Psoas muscle (tissue), 8 donors: ENCODE data around the gene ERP27. TPM values are rescaled to one million over a fixed set of nuclear protein-coding genes. Genes with fewer than 3 reads are reported as not detected.

ENCODE experiments used
- ATAC-seq, 4 donors: fragments of 200-7000 bp; cut with Tn5 transposase; one replicate each; pipeline ENCODE4 v1.9.1; 2020; ENCODE audit warnings: moderate library complexity in 3 of 4, mild to moderate bottlenecking in 2 of 4
- DNase-seq, 2 donors: peaks; one replicate each; pipeline ENCODE4 v3.0.0-alpha.2; 2020
- H3K27ac ChIP-seq: fragments of 200-600 bp; one replicate; pipeline ENCODE4 v1.8.0; 2022
- H3K27me3 ChIP-seq, 3 donors: fragments of 200-600 bp in 1 of 3; one replicate each; pipeline versions ENCODE4 v1.6.1 to v1.8.0; 2013 to 2022; ENCODE audit warnings: low read length in 2 of 3, mild to moderate bottlenecking in 2 of 3, moderate library complexity in 1 of 3; ENCODE audit not compliant: insufficient read depth in 3 of 3
- H3K36me3 ChIP-seq, 2 donors: fragments of 200-600 bp in 1 of 2; one replicate each; pipeline versions ENCODE4 v1.6.1 to v1.8.0; 2013 to 2022; ENCODE audit warnings: low read depth in 1 of 2, mild to moderate bottlenecking in 1 of 2, moderate library complexity in 1 of 2; ENCODE audit not compliant: insufficient read depth in 1 of 2
- H3K4me1 ChIP-seq: fragments of 200-600 bp; one replicate; pipeline ENCODE4 v1.8.0; 2022
- H3K4me3 ChIP-seq: fragments of 200-600 bp; one replicate; pipeline ENCODE4 v1.8.0; 2022; ENCODE audit warnings: mild to moderate bottlenecking
- H3K9me3 ChIP-seq: fragments of 200-600 bp; one replicate; pipeline ENCODE4 v1.8.0; 2022
- WGBS, 3 donors: extraction: QIAGEN DNeasy Blood & Tissue Kit; methylation state at CpG; one replicate each; pipeline versions ENCODE4 v1.1.6 to v1.1.7; 2013; 5-methylcytosine and 5-hydroxymethylcytosine counted together
- intact Hi-C, 2 donors: fragments of 100-400 bp; cut with DNase I; formaldehyde crosslinking; loops; one replicate each; pipeline versions ENCODE4 v1.11.0 to v1.14.2; 2022
- polyA plus RNA-seq, 3 donors: library from polyadenylated mRNA; stranded (reverse); fragments of 200-250 nt; gene quantifications; one replicate each; pipeline ENCODE4 v1.2.3, GENCODE V29; 2013
- total RNA-seq, 4 donors: library from RNA; stranded (reverse); fragmentation: NEBNext Ultra II Directional in 2 of 4; extraction: Animal tissue kit (Norgen Biotek cat#: 25700) in 2 of 4; gene quantifications; one replicate each; pipeline versions ENCODE4 v1.2.1 to v1.2.4, GENCODE V29; 2021 to 2023
- TF ChIP-seq, protein P1 (sequence below): fragments of 200-600 bp; IDR thresholded peaks from one replicate; pipeline ENCODE4 v1.8.0; 2022; ENCODE audit warnings: antibody characterized with exemption
- donor health status: healthy with polysubstance abuse.
- donor health status: DM: no; HTN: no; CAD: no; lungs with moderate emphysema.
- donor health status: Bipolar disorder and iron deficiency.
- donor health status: healthy.
- donor health status: DM: yes; HTN: yes; CAD: no.
- donor health status: DM: no; HTN: no; CAD: no.
- donor health status: DM: no; HTN: no; CAD: no.
- donor health status: DM: yes; HTN: yes; CAD: no.

ERP27 gene
- total and polyA plus RNA-seq, 7 donors = 0.05 to 0.42 (median 0.13) TPM; not detected in 1

DNA sequence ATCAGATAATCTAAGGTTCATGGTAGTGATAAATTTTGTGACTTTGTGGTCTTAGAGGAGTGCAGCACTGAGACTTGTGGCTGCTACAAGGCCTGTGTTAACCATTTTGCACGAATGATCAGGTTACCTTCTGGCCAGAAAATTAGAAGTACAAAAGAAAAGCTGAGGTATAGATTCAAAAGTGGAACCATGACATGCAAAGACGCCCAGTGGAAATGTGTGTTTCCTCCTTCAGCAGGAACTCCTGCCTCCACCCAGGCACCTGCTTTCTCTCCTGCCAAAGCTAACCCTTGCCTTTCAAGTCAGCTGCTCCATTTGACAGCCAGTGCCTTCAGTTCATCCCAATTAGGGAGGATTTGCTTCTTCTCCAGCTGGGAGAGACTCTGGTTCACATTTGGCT lies 44.7 kb upstream of the ERP27 start:
- no peaks in the 10 kb centered on the region for H3K9me3 ChIP-seq
- no peak overlapping the region for H3K4me3 ChIP-seq
- DNase-seq (no peak), ATAC-seq (no peak)
- H3K27me3 ChIP-seq = no peaks in the 10 kb centered on the region
- no peaks in the 10 kb centered on the region for H3K36me3 ChIP-seq
- intact Hi-C loops = no loop called here
- TF ChIP-seq, protein P1, sequence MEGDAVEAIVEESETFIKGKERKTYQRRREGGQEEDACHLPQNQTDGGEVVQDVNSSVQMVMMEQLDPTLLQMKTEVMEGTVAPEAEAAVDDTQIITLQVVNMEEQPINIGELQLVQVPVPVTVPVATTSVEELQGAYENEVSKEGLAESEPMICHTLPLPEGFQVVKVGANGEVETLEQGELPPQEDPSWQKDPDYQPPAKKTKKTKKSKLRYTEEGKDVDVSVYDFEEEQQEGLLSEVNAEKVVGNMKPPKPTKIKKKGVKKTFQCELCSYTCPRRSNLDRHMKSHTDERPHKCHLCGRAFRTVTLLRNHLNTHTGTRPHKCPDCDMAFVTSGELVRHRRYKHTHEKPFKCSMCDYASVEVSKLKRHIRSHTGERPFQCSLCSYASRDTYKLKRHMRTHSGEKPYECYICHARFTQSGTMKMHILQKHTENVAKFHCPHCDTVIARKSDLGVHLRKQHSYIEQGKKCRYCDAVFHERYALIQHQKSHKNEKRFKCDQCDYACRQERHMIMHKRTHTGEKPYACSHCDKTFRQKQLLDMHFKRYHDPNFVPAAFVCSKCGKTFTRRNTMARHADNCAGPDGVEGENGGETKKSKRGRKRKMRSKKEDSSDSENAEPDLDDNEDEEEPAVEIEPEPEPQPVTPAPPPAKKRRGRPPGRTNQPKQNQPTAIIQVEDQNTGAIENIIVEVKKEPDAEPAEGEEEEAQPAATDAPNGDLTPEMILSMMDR = no peak
- 38 to 43% (median 43%) methylated on average over 2 of the region's 2 CpGs for WGBS, 3 donors
- no peaks in the 10 kb centered on the region for H3K4me1 ChIP-seq
- no peak overlapping the region for H3K27ac ChIP-seq

DNA sequence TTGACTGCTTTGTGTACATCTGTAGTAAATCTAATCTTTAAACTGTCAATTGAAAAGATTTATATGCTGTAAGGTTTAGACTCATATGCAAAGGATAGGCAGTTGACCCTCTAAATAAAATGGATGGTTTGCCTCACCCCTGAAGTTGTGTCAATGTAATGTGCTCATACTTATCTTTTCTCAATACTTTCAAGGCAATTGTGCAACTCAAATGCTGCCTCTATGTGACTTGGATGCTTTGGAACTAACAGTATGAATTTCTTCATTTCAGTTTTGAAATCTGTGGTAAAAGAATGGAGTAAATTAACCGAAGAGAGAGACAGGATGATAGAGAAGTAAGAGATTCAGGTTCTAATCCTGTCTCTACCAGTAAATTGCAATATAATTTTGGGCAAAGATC lies 44.2 kb upstream of the ERP27 start:
- WGBS, 3 donors = 78 to 97% (median 85%) methylated on average over 1 of the region's 1 CpG
- no peak for DNase-seq
- no peaks in the 10 kb centered on the region for H3K27me3 ChIP-seq
- intact Hi-C loops = no loop called here
- no peak overlapping the region for H3K27ac ChIP-seq
- no peak overlapping the region for H3K4me3 ChIP-seq
- H3K9me3 ChIP-seq = no peaks in the 10 kb centered on the region
- no peaks in the 10 kb centered on the region for H3K4me1 ChIP-seq
- ATAC-seq = no peak
- TF ChIP-seq, protein P1 = no peak
- no peaks in the 10 kb centered on the region for H3K36me3 ChIP-seq

DNA sequence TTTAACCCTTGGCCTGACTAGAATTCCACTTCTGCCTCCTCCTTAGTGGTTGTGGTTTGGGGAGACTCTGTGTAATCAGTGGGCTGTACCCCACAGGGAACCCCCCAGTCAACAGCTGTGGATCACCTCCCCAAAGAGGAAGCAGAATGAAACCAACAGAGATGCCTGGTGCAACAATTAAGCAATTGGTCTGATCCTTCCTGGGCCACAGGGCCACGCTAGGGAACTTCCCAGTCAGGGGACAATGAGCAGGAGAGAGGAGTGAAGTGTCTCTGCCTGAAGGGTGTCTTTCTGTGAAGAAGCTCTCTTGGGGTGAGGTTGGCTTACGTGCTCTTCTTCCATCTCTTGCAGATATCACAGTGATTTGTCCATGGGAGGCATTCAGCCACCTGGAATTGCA lies 42.7 kb upstream of the ERP27 start:
- WGBS, 3 donors = 81 to 98% (median 92%) methylated on average over 2 of the region's 2 CpGs
- Histone ChIP-seq H3K9me3 (no peaks in the 10 kb centered on the region), H3K4me1 (no peaks in the 10 kb centered on the region), H3K36me3 (no peaks in the 10 kb centered on the region), H3K27ac (no peak overlapping the region), H3K4me3 (no peak overlapping the region), H3K27me3 (no peaks in the 10 kb centered on the region)
- TF ChIP-seq, protein P1 = no peak
- no peak for DNase-seq
- intact Hi-C loops = no loop called here
- ATAC-seq = no peak

DNA sequence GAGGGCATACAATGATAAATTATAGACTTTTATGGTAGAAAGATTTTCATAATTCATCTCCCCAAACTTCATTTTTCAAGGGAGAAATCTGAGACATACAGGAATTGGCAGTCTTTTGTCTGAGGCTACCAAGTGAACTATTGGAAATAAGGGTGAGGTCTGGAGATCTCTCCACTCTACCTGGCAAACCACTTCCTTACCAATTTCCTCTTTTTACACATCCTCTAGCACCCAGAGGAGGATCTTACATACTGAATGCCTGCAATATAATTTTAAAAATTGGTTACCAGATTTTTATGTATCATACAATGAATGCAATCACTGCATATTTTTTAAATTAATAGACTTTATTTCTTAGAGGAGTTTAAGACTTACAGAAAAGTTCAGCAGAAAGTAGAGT lies 41.1 kb upstream of the ERP27 start:
- intact Hi-C loops = no loop called here
- TF ChIP-seq, protein P1 = no peak
- ATAC-seq = no peak

DNA sequence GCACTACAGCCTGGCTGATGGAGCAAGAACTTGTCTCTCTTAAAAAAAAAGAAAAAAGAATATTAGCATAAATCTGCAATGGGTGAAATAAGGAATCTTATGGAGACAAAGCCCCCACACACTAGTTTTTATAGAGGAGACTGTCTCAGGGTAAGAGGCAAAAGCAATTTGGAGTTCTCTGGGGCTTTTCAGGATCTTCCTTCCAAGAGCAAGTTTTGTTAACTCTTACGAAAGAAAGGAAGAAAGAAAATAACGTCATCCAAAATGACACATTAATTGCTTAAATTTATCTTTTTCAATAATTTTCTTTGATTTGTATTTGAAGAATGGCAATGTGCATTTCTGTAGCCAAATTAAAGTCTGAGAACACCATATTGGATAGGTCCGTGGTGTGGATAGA lies 38.3 kb upstream of the ERP27 start:
- DNase-seq (no peak), ATAC-seq (no peak)
- H3K9me3 ChIP-seq = no peaks in the 10 kb centered on the region
- WGBS, 3 donors = 81 to 87% (median 82%) methylated on average over 3 of the region's 3 CpGs
- no peak overlapping the region for H3K27ac ChIP-seq
- H3K4me3 ChIP-seq = no peak overlapping the region
- no peaks in the 10 kb centered on the region for H3K27me3 ChIP-seq
- TF ChIP-seq, protein P1 = no peak
- intact Hi-C loops = no loop called here
- H3K36me3 ChIP-seq = no peaks in the 10 kb centered on the region
- no peaks in the 10 kb centered on the region for H3K4me1 ChIP-seq

More for the DNA sequence above, 41.1 kb upstream of the ERP27 start:
- DNase-seq = no peak
- H3K4me3 ChIP-seq = no peak overlapping the region
- H3K27ac ChIP-seq = no peak overlapping the region
- H3K9me3 ChIP-seq = no peaks in the 10 kb centered on the region
- H3K36me3 ChIP-seq = no peaks in the 10 kb centered on the region
- no peaks in the 10 kb centered on the region for H3K4me1 ChIP-seq
- no peaks in the 10 kb centered on the region for H3K27me3 ChIP-seq
